Activated CD4-positive, alpha-beta T cell treated with anti-CD3 and anti-CD28 coated beads for 4 hours (primary cell): Measurements from ENCODE around the gene ABLIM1.

ENCODE experiments used
- DNase-seq, 2 donors: peaks; one replicate each; pipeline ENCODE4 v3.0.0-alpha.2; 2020

The ABLIM1 gene

DNA sequence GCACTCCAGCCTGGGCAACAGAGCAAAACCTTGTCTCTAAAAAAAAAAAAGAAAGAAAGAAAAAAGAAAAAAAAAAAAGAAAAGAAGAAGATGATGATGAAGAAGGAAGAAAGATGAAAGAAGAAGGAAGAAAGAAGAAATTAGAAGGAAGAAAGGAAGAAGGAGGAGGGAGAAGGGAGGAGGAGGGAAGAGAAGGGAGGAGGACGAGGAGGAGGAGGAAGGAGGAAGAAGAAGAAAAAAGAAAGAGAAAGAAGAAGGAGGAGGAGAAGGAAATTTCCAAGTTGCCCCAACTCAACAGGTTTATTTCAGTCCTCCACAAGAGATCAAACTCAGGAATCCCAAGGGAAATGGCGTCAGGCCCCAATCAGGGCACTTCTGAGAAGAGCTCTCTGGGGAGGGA lies 115.7 kb downstream of the ABLIM1 start:
- no peak for DNase-seq

DNA sequence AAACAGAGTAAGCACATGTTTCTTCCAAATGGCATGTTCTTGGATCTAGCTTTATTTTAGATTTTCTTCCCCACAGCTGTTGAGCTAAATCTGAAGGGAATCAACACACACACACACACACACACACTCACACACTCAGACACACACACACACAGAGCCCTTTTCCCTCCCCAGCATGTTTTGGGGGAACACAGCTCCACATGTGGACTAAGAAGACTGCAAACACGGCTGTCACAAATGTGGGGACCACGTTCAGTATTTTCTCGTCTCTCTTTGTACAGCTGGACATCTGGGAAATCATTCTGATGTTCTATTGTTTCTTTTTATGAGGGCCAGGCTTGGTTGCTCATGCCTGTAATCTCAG lies 116.3 kb downstream of the ABLIM1 start:
- DNase-seq = no peak

- peak; percentile 57 to 64 for DNase-seq
Observed at GRCh38 chr10:114541081-114541796, 116.8 kb downstream of the ABLIM1 start.

- DNase-seq = no peak
Observed at GRCh38 chr10:114540236-114540635, 117.8 kb downstream of the ABLIM1 start.

DNA sequence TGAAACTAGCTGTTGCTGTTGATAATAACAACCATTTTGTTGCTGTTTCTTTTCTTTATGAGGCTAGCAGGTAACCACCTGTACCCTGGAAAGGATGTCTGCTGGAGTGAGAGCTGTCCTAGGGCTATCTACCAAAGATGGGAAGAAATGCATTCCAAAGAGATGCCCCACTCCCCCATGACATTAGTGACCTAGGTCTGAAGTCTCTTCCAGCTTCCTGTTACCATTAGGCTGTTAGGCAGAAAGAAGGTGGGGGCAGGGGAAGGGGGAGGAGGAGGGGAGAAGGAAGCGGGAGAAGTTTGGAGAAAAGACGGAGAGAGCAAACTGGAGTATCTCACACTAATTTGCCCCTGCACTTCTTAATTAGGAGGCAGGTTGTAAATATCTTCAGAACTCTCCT lies 118.5 kb downstream of the ABLIM1 start:
- DNase-seq = no peak

DNA sequence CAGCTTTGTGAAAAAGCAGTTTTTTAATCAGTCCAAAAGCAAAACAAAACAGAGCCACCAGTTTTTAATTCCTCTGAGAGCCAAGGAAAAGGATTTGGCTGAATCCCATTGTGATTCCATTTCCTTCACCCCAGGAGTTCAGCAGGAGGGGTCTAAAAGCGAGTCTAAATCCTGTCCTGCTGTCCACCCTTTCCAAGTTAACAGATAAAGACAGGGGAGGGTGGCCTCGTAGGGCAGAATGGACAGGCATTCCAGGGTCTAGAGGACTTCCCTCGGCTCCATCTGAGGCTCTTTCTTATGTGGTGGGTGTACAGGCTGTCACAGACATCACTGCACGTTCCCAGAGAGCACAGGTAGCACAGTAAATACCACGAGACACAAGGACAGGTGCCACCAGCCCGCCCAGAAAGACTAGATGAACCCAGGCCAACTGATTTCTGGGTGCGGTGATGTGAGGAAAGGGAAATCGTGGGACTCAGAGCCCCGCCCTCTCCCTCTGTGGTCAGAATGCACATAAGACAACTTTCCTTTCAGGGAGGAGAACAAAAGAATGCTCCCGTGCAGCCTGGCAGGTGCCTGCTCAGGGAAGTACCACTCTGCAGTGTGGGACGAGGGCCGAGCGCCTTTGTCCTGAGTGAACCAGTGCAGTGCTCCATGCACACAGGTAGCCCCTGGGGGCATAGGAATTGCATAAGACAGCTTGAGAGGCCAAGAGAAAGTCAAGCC lies 119.7 kb downstream of the ABLIM1 start:
- peak; percentile 54 for DNase-seq

DNA sequence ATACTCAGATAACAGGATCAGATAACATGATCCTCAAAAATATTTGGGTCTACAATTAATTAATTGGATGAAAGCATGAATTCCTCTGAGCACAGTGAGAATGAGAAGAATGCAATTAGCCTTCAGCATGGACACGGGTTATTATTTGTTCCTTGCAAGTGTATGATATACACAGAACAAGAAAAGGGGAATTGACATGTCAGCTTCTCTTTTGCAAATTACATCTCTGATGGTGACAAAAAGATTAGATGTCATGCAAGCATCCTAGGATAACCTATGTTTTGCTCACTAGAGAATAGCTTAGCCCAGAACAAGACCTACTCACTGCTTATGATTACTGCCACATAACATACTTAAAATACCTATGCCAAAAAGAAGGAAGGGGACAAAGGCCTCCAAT lies 120.3 kb downstream of the ABLIM1 start:
- no peak for DNase-seq

DNA sequence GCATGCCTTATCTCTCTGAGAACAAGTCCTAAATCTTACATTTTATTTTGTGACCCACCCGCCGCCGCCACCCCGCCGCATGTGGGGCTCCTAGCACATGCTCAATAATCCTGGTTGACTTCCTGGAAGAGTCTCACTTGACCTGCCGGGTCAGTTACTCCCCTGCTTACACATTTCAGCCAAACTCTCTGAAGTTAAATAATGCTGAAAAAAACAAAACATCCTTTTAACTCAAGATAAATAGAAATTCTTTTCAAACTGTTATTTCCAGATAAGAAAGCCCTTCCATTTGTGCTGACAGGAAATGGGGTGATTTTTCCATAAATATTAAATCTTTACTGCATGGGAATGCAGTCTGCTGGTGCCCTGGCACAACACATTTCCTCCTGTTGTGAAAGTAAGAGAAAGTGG lies 123.5 kb downstream of the ABLIM1 start:
- DNase-seq = no peak

DNA sequence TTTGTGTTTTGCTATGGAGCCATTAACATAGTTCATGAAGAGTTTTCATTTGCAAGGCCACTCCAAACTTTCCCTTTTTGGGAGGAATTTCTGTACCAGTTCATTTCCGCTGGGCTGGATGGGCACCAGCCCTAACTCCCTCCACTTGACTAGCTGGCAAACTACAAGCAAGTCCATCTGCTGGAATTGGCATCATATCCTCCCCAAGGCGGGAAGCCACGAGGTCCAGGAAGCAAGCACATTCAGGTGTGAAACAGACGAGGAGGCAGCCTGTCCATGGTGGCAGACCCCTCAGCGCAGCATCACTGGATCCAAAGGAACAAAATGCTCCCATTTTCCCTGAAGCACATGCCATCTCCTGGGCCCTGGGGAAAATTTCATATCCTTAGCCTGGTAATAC lies 125.8 kb downstream of the ABLIM1 start:
- DNase-seq = no peak

DNA sequence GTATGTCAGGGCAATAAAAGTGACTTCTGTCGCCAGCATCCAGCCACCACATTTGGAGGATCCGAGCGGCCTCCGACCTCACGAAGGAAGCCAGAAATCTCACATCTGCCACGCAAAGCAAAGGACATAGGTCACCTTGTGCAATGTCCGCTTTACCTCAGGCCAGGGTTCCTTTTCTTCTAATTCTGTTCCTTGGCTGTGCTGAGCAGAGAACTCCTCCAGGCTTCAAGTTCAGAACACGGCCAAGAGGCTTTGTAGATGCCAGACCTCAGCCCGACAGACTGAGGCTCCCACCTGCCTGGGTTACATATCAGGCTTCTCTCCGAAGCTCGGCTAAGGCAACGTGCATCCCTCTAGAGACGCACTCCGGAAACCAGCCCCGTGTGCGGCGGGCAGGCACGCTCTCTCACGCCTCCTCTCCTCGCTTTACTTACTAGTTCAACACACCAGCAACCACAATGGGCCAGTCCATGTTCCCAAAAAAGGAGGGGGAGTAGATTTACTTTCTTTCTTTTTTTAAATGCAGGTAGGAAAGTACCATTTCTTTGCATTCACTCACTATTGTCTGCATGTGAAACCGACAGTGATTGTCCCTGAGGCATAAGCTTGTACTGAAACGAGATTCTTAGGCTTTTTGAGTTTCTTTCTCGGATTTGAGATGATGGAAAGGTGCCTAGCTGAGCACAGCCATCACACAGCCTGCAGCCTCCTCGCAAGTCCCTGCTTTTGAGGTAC lies 131.4 kb downstream of the ABLIM1 start:
- peak; percentile 84 to 86 for DNase-seq

DNA sequence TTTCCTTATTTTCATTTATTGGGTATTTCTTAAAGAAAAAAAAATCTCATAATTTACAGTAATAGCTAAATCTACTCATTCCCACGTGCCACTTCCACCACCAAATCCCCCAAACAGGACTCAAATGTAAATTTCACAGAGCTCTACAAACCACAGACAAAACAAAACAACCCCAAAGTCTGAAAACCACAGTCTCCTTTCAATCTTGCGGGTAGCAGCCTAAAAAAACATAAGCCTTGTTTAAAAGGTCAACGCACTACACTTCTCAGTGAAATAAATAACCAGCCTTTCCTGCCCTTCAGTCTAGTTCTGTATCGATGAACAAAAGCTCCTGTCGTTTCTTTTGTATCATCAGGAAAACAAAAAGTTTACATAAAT lies 132.0 kb downstream of the ABLIM1 start:
- peak; percentile 25 to 26 for DNase-seq

DNA sequence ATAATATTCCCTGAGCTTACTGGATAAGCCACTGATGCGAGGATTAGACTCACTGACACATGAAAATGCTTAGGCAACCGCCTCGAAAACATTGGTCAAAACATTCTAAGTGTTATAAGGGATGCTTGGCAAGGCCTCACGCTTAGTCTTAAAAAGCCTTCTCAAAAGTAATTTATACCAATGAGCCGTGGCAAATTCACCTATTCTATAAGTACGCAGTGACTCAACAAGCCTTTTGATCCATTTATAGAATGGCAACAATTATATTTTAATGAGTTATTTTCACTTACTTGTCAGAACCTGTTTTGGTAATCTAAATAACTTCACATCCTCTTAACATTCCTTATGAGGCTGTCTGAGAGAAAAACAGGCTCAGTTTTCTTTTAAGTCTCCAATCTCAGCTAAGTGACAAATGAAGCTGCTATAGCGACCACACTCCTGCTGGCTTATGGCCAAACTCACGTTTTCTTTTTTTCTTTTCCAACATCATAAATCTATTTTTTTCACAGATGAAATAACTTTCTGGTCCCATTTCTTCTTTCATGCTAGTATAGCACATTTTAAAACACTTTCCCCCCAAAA lies 132.6 kb downstream of the ABLIM1 start:
- DNase-seq = no peak

GRCh38 chr10:114523876-114524275 lies 134.2 kb downstream of the ABLIM1 start:
- no peak for DNase-seq

DNA sequence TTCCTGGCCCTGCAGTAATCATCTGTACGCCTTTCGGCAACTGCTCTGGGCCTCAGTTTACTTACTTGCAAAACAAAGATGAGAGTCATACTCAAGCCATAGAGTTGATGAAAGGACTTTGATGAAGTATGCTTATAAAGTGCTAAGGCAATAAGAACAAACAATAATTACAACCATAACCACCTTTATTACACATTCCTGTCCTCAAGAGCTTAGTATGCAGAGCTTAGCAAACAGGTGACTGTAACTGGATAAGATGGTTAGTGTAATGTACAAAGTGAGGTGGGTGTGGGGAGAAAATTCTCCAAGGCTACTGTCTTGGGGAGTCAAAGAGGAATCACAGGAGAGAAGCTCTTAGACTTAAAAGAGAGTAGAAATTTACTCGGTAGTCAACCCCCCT lies 136.8 kb downstream of the ABLIM1 start:
- DNase-seq = no peak

- DNase-seq = no peak
Observed at GRCh38 chr10:114520453-114520852, 137.6 kb downstream of the ABLIM1 start.

DNA sequence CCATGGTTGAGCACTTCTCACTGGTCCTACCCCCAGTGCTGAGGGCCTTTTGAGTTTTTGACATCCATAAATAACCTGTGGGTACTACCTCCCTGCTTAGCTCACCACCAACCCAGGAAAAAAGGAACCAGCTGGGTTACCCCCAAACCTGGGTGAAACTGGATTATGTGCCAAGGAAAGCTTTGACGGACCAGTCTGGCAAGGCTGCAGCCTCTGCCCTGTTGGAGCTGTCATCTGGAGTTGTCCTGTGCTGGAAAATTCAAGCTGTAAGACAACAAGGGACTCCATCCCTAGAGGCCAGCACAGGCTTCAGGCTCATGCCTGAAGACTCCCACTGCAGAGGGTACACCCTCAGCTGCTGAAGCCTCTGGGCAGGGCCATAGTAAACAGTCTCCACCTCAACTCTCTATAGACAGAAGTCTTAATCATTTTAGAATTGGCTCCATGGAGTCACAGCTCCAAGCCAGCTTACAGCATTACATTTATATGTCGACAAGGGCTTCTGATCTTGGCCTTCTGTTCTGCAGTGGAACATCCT lies 138.2 kb downstream of the ABLIM1 start:
- no peak for DNase-seq

- DNase-seq = no peak
Observed at GRCh38 chr10:114519306-114519669, 138.8 kb downstream of the ABLIM1 start.

GRCh38 chr10:114518401-114519305 lies 139.4 kb downstream of the ABLIM1 start:
- DNase-seq = no peak

DNA sequence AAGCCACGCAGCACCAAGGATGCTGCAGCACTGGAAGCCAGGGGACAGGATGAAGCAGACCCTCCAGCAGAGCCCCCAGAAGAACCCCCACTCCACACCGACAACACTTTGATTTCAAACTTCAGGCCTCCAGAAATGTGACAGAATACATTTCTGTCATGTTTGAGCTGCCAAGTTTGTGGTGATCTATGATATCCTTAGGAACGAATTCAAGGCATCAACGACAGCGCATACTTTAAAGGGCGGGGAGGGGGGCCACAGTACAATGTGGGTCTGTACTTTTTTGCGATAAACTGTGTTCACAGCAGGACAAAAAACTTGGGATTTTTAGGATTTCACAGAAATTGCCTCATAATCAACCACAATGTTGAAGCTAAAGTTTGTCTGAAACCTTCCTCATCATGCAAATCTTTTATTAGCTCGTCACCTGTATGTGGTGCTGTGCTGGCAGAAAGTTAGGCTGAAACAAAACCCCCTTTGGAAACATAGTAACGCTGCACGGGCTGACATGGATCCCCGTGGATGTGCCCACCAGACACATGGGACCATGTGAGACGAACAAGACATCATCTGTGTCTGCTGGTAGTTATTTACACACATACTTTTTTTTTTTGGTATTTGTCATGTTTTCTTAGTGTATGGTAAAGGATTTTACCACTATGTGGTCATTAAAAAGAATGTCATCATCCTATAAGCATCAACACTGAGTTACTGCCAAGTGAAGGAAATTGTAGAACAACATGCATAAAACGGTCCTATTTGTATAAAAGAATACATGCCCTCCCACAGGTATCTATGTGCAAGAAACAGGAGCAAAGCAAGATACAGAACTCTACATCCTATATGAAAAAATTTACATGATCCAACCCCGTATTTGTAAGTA lies 140.5 kb downstream of the ABLIM1 start:
- no peak for DNase-seq

GRCh38 chr10:114516356-114516755 lies 141.7 kb downstream of the ABLIM1 start:
- no peak for DNase-seq

DNA sequence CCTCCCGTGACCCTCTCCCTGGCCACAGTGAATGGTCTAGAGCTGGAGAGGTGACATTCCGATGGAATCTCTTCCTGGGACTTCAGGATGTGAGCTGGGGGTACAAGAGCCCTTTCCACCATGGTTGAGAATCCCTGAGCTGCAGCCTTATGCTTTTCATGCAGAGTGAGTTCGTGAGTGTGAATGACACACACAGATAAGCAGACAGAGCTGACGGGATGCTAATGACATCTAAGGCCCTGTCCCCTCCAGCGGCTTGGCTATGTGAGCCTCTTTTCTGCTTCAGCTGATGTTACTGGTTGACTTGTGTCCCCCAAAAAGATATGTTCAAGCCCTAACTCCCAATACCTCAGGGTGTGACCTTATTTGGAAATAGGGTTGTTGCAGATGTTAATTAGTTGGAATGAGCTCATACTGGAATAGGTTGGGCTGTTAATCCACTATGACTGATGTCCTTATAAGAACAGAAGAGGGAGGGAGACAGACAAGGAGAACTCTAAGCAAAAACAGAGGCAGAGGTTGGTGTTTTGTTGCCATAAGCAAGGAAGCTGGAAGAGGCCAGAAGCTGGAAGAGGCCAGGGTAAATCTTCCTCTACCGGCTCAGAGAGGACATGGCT lies 142.7 kb downstream of the ABLIM1 start:
- no peak for DNase-seq
